Aorta (tissue), 5 donors: ENCODE data around the gene TFB2M. TPM values are rescaled to one million over a fixed set of nuclear protein-coding genes. Genes with fewer than 3 reads are reported as not detected.
A peak's percentile ranks its signal among the peaks of the same experiment; 100 is the strongest.
"Not testable (repeated sequence)": the region's sequence is repeated elsewhere in the genome, so short reads cannot be mapped to it uniquely, and the experiment has no call there.

Experiments
- ATAC-seq: fragments of 200-7000 bp; cut with Tn5 transposase; one replicate; pipeline ENCODE4 v1.9.1; 2022; ENCODE audit warnings: moderate library complexity; ENCODE audit not compliant: low FRiP score
- DNase-seq, 2 donors: peaks; one replicate each; pipeline ENCODE4 v3.0.0-alpha.2; 2020
- H3K27ac ChIP-seq, 2 donors: one replicate each; pipeline ENCODE4 v1.5.1; 2013; ENCODE audit warnings: low read length in 2 of 2, mild to moderate bottlenecking in 2 of 2, moderate library complexity in 2 of 2, control low read depth in 1 of 2, inconsistent platforms in 1 of 2, low read depth in 1 of 2
- H3K27me3 ChIP-seq, 2 donors: one replicate each; pipeline ENCODE4 v1.6.1; 2013; ENCODE audit warnings: control low read depth in 1 of 2, low read length in 1 of 2, mild to moderate bottlenecking in 1 of 2, moderate library complexity in 1 of 2; ENCODE audit not compliant: insufficient read depth in 2 of 2, control insufficient read depth in 1 of 2
- H3K36me3 ChIP-seq, 2 donors: one replicate each; pipeline ENCODE4 v1.6.1; 2013; ENCODE audit warnings: control low read depth in 1 of 2, low read length in 1 of 2, mild to moderate bottlenecking in 1 of 2; ENCODE audit not compliant: insufficient read depth in 2 of 2, control insufficient read depth in 1 of 2
- H3K4me1 ChIP-seq, 2 donors: one replicate each; pipeline ENCODE4 v1.6.1; 2013; ENCODE audit warnings: low read length in 2 of 2, control low read depth in 1 of 2, mild to moderate bottlenecking in 1 of 2, moderate library complexity in 1 of 2; ENCODE audit not compliant: insufficient read depth in 2 of 2, control insufficient read depth in 1 of 2
- H3K4me3 ChIP-seq, 2 donors: one replicate each; pipeline ENCODE4 v1.5.1; 2013; ENCODE audit warnings: low read length in 2 of 2, control low read depth in 1 of 2, mild to moderate bottlenecking in 1 of 2
- H3K9me3 ChIP-seq: one replicate; pipeline ENCODE4 v1.6.1; 2013; ENCODE audit warnings: mild to moderate bottlenecking, low read length; ENCODE audit not compliant: control insufficient read depth
- WGBS, 2 donors: extraction: QIAGEN DNeasy Blood & Tissue Kit; methylation state at CpG; one replicate each; pipeline ENCODE4 v1.1.7; 2013; 5-methylcytosine and 5-hydroxymethylcytosine counted together
- intact Hi-C, 2 donors: fragments of 100-400 bp; cut with DNase I; formaldehyde crosslinking; loops; one replicate each; pipeline versions ENCODE4 v1.14.2 to v1.15.0; 2022
- long read RNA-seq, 2 donors: library from polyadenylated mRNA; unstranded; transcript quantifications; one replicate each; pipeline ENCODE4 v2.0.0, GENCODE V29; 2020 to 2021
- polyA plus RNA-seq, 2 donors: library from polyadenylated mRNA; stranded (reverse); fragments of 200-250 nt; gene quantifications; one replicate each; pipeline ENCODE4 v1.2.3, GENCODE V29; 2013
- total RNA-seq, 2 donors: library from RNA; stranded (reverse); fragmentation: NEBNext Ultra II Directional; extraction: Animal tissue kit (Norgen Biotek cat#: 25700); gene quantifications; one replicate each; pipeline ENCODE4 v1.2.1, GENCODE V29; 2021
- donor health status: healthy with polysubstance abuse.
- donor health status: Bipolar disorder and iron deficiency.
- donor health status: DM: no; HTN: no; CAD: no.
- donor health status: DM: no; HTN: no; CAD: no.
- donor health status: DM: yes; HTN: yes; CAD: no.

The TFB2M gene
- total RNA-seq (1 to 10 TPM; 5.2 to 5.6 TPM), polyA plus RNA-seq (1 to 10 TPM; 3.8 to 5.8 TPM)
- long read RNA-seq, donor 1, transcript TFB2M-201 (8 exons, 1,848 nt), result major isoform, 27 of 32 reads
- long read RNA-seq, donor 1, partial matches to known transcripts, result 1 of 32 reads
- long read RNA-seq, donor 1, other reads (novel, unspliced or antisense), result 4 of 32 reads
- long read RNA-seq, donor 2, transcript TFB2M-201 (8 exons, 1,848 nt), result major isoform, 10 of 13 reads
- long read RNA-seq, donor 2, partial matches to known transcripts, result 0 of 13 reads
- long read RNA-seq, donor 2, other reads (novel, unspliced or antisense), result 3 of 13 reads

- no peaks in the 10 kb centered on the region for H3K36me3 ChIP-seq
- H3K27ac ChIP-seq, result peak within 1 kb of the TSS; percentile 3 to 90
- DNase-seq (peak; percentile 99), ATAC-seq (peak; percentile 100)
- H3K9me3 ChIP-seq, result no peaks in the 10 kb centered on the region
- WGBS, 2 donors, result 0% methylated on average over 53 to 61 of the region's 62 CpGs
- intact Hi-C loops, result loop anchor here (5.0 to 10.0 kb wide), 4 partner anchors 66 to 1701 kb away; partner anchors contain the start of genes HNRNPU (in 1 of the 2) and ZNF496 (in 1 of the 2)
- no peaks in the 10 kb centered on the region for H3K27me3 ChIP-seq
- no peaks in the 10 kb centered on the region for H3K4me1 ChIP-seq
- peak within 1 kb of the TSS; percentile 71 to 84 for H3K4me3 ChIP-seq
These were observed at the start of gene TFB2M, which contains the start of gene CNST for GRCh38 chr1:246566128-246566812. Gene TFB2M, minus strand, starts transcription at chr1:246566261. Its CDS starts 123 bp downstream, at chr1:246566138. Gene CNST, plus strand, starts transcription at chr1:246566456. Its CDS starts 25,107 bp downstream, at chr1:246591563.

- Histone ChIP-seq H3K4me3 (no peak overlapping the region), H3K4me1 (peaks cover 0 to 2% of the 10 kb centered on the region in 2 donors), H3K27ac (no peak overlapping the region), H3K9me3 (no peaks in the 10 kb centered on the region), H3K36me3 (no peaks in the 10 kb centered on the region), H3K27me3 (no peaks in the 10 kb centered on the region)
- DNase-seq (no peak), ATAC-seq (no peak)
- intact Hi-C loops, result no loop called here
- 91 to 93% methylated on average over 5 to 6 of the region's 6 CpGs for WGBS, 2 donors
These were observed 47.2 kb upstream of the TFB2M start for GRCh38 chr1:246613096-246613758.

- 80 to 82% methylated on average over 4 of the region's 4 CpGs for WGBS, 2 donors
- Histone ChIP-seq H3K36me3 (no peaks in the 10 kb centered on the region), H3K4me3 (no peak overlapping the region), H3K4me1 (no peaks in the 10 kb centered on the region), H3K9me3 (no peaks in the 10 kb centered on the region), H3K27ac (no peak overlapping the region), H3K27me3 (no peaks in the 10 kb centered on the region)
- intact Hi-C loops, result no loop called here
- ATAC-seq (no peak), DNase-seq (no peak)
These were observed 43.6 kb upstream of the TFB2M start for GRCh38 chr1:246609632-246610031.

- Histone ChIP-seq H3K27ac (no peak overlapping the region), H3K9me3 (no peaks in the 10 kb centered on the region), H3K4me3 (no peak overlapping the region), H3K27me3 (no peaks in the 10 kb centered on the region), H3K4me1 (no peaks in the 10 kb centered on the region), H3K36me3 (no peaks in the 10 kb centered on the region)
- DNase-seq (peak in 1 of 2 donors; percentile 76), ATAC-seq (peak; percentile 88)
- WGBS, 2 donors, result 47 to 53% methylated on average over 18 of the region's 18 CpGs
- intact Hi-C loops, result no loop called here
These were observed 42.7 kb upstream of the TFB2M start for GRCh38 chr1:246608616-246609376.

GRCh38 chr1:246607462-246607861 is 41.4 kb upstream of the TFB2M start:
- no peak overlapping the region for H3K4me3 ChIP-seq
- ATAC-seq, result no peak
- intact Hi-C loops, result no loop called here
- WGBS, 2 donors, result 90% methylated on average over 19 of the region's 19 CpGs
- no peaks in the 10 kb centered on the region for H3K27me3 ChIP-seq
- no peak overlapping the region for H3K27ac ChIP-seq
- no peak for DNase-seq
- H3K36me3 ChIP-seq, result no peaks in the 10 kb centered on the region
- H3K4me1 ChIP-seq, result no peaks in the 10 kb centered on the region
- no peaks in the 10 kb centered on the region for H3K9me3 ChIP-seq

- H3K27me3 ChIP-seq, ATAC-seq, H3K27ac ChIP-seq, intact Hi-C loops, H3K36me3 ChIP-seq, DNase-seq, H3K9me3 ChIP-seq, H3K4me3 ChIP-seq, H3K4me1 ChIP-seq: not testable (repeated sequence)
- WGBS, 2 donors, result 98 to 99% methylated on average over 19 of the region's 19 CpGs
These were observed 39.2 kb upstream of the TFB2M start for GRCh38 chr1:246605231-246605630.

GRCh38 chr1:246602194-246602593 is 36.1 kb upstream of the TFB2M start:
- no peak overlapping the region for H3K4me3 ChIP-seq
- 91 to 95% methylated on average over 3 of the region's 3 CpGs for WGBS, 2 donors
- DNase-seq (no peak), ATAC-seq (no peak)
- no peak overlapping the region for H3K27ac ChIP-seq
- no peaks in the 10 kb centered on the region for H3K27me3 ChIP-seq
- intact Hi-C loops, result no loop called here
- peaks cover 0 to 2% of the 10 kb centered on the region in 2 donors for H3K36me3 ChIP-seq
- H3K4me1 ChIP-seq, result no peaks in the 10 kb centered on the region
- no peaks in the 10 kb centered on the region for H3K9me3 ChIP-seq

- ATAC-seq, result no peak
- Histone ChIP-seq H3K4me3 (no peak overlapping the region), H3K4me1 (no peaks in the 10 kb centered on the region), H3K27ac (no peak overlapping the region), H3K9me3 (no peaks in the 10 kb centered on the region), H3K36me3 (peaks cover 0 to 2% of the 10 kb centered on the region in 2 donors), H3K27me3 (no peaks in the 10 kb centered on the region)
- intact Hi-C loops, result no loop called here
- WGBS, 2 donors, result 89 to 91% methylated on average over 2 of the region's 2 CpGs
- no peak for DNase-seq
These were observed 34.5 kb upstream of the TFB2M start for GRCh38 chr1:246600579-246600978.
